Transverse colon (tissue), 4 donors: ENCODE data around the gene CTNNAL1. TPM values are rescaled to one million over a fixed set of nuclear protein-coding genes. Genes with fewer than 3 reads are reported as not detected.

Source experiments
- DNase-seq: peaks from one replicate; pipeline ENCODE4 v3.0.0-alpha.2; 2019
- H3K27ac ChIP-seq, 4 donors: fragments of 200-600 bp; sonication (generic); 2 replicates each; pipeline ENCODE4 v1.5.1; 2016 to 2018; ENCODE audit warnings: inconsistent platforms in 4 of 4
- H3K27me3 ChIP-seq: fragments of 200-600 bp; sonication (generic); 2 replicates; pipeline ENCODE4 v1.5.1; 2017; ENCODE audit warnings: inconsistent platforms
- H3K36me3 ChIP-seq, 4 donors: fragments of 200-600 bp; sonication (generic); 2 replicates each; pipeline ENCODE4 v1.5.1; 2017 to 2019; ENCODE audit warnings: inconsistent platforms in 4 of 4
- H3K4me1 ChIP-seq, 4 donors: fragments of 200-600 bp; sonication (generic); 2 replicates each; pipeline ENCODE4 v1.5.1; 2017 to 2020; ENCODE audit warnings: inconsistent platforms in 4 of 4
- H3K4me3 ChIP-seq, 4 donors: fragments of 200-600 bp; sonication (generic); 1 replicate in 1 of 4; 2 replicates in 3 of 4; pipeline versions ENCODE4 v1.5.1 to v1.6.1; 2017 to 2019; ENCODE audit warnings: inconsistent platforms in 4 of 4
- H3K9me3 ChIP-seq, 2 donors: fragments of 200-600 bp; sonication (generic); 2 replicates each; pipeline ENCODE4 v1.5.1; 2017 to 2019; ENCODE audit warnings: inconsistent platforms in 2 of 2
- CTCF ChIP-seq, 5 experiments: fragments of 200-600 bp in 3 of 5; fragments of 450-650 bp in 2 of 5; sonication (generic) in 3 of 5; IDR thresholded peaks; 1 replicate in 2 of 5; 2 replicates in 3 of 5; pipeline ENCODE4 v1.5.1; 2016 to 2017; ENCODE audit warnings: antibody characterized with exemption in 5 of 5, inconsistent platforms in 3 of 5, mild to moderate bottlenecking in 2 of 5, moderate library complexity in 1 of 5
- EP300 ChIP-seq: sonication (generic); formaldehyde crosslinking; IDR thresholded peaks from one replicate; pipeline ENCODE4 v1.6.1; 2017; ENCODE audit warnings: antibody characterized with exemption, low read depth
- POLR2A ChIP-seq: fragments of 450-650 bp; IDR thresholded peaks from one replicate; pipeline ENCODE4 v1.6.1; 2016; ENCODE audit warnings: antibody characterized with exemption, mild to moderate bottlenecking, moderate library complexity
- POLR2AphosphoS5 ChIP-seq, 3 donors: sonication (generic); formaldehyde crosslinking; IDR thresholded peaks; one replicate each; pipeline ENCODE4 v1.6.1; 2016; ENCODE audit warnings: antibody characterized with exemption in 3 of 3
- WGBS, 2 donors: methylation state at CpG; one replicate each; pipeline ENCODE4 v1.1.5; 2018; ENCODE audit warnings: low coverage in 1 of 2; 5-methylcytosine and 5-hydroxymethylcytosine counted together
- in situ Hi-C, 4 donors: fragments of 200-750 bp; cut with MboI; loops; one replicate each; pipeline versions ENCODE4 v1.15.0 to v1.15.1; 2017; ENCODE audit warnings: low sequenced_read_pairs in 3 of 4, low pct_ligation_motif_present in 1 of 4, low pct_unique_long_range_greater_than_20kb in 1 of 4
- intact Hi-C: fragments of 100-400 bp; cut with DNase I; formaldehyde crosslinking; loops from one replicate; pipeline ENCODE4 v1.15.1; 2023; ENCODE audit warnings: low total_unique reads
- total RNA-seq, 4 donors: library from RNA; depleted of rRNA; stranded (reverse); fragments of >200 nt; gene quantifications; one replicate each; pipeline ENCODE4 v1.1.0, GENCODE V29; 2016

Gene CTNNAL1
- total RNA-seq, 4 donors from 2014 or later: 6.0 to 12.1 (median 8.1) TPM

GRCh38 chr9:108996643-108997042, 16.7 kb downstream of the CTNNAL1 start:
- WGBS, 2 donors: 30 to 38% methylated on average over 1 of the region's 1 CpG
- H3K9me3 ChIP-seq: no peaks in the 10 kb centered on the region
- no peak overlapping the region for H3K4me3 ChIP-seq
- H3K27me3 ChIP-seq: no peaks in the 10 kb centered on the region
- intact Hi-C loops (no loop called here), in situ Hi-C loops (no loop called here)
- H3K4me1 ChIP-seq: peaks cover 0 to 8% (median 3%) of the 10 kb centered on the region in 4 donors
- no peak overlapping the region for H3K27ac ChIP-seq
- DNase-seq: no peak
- H3K36me3 ChIP-seq: no peaks in the 10 kb centered on the region
- TF ChIP-seq CTCF (IDR thresholded peaks at IDR 0.05) (no peak), POLR2AphosphoS5 (IDR thresholded peaks at IDR 0.05) (no peak), POLR2A (no peak), EP300 (no peak)

GRCh38 chr9:108994695-108995094, 18.6 kb downstream of the CTNNAL1 start:
- intact Hi-C loops (no loop called here), in situ Hi-C loops (no loop called here)
- H3K27me3 ChIP-seq: no peaks in the 10 kb centered on the region
- peaks cover 0 to 8% (median 3%) of the 10 kb centered on the region in 4 donors for H3K4me1 ChIP-seq
- no peak overlapping the region for H3K4me3 ChIP-seq
- H3K9me3 ChIP-seq: no peaks in the 10 kb centered on the region
- DNase-seq: no peak
- WGBS, 2 donors: 57% methylated on average over 2 of the region's 2 CpGs; no CpG with 5 or more reads in 1 of the 2 donors
- no peak overlapping the region for H3K27ac ChIP-seq
- H3K36me3 ChIP-seq: no peaks in the 10 kb centered on the region
- TF ChIP-seq POLR2A (no peak), POLR2AphosphoS5 (IDR thresholded peaks at IDR 0.05) (no peak), CTCF (IDR thresholded peaks at IDR 0.05) (no peak), EP300 (no peak)

- WGBS, 2 donors: 82 to 84% methylated on average over 5 of the region's 5 CpGs
- no peak for DNase-seq
- H3K27ac ChIP-seq: no peak overlapping the region
Measured at GRCh38 chr9:108991479-108991878, 21.8 kb downstream of the CTNNAL1 start.

GRCh38 chr9:108983885-108984284, 29.4 kb downstream of the CTNNAL1 start:
- Histone ChIP-seq H3K9me3 (no peaks in the 10 kb centered on the region), H3K4me3 (no peak overlapping the region), H3K27ac (no peak overlapping the region), H3K4me1 (peaks cover 0 to 3% (median 0%) of the 10 kb centered on the region in 4 donors), H3K27me3 (no peaks in the 10 kb centered on the region), H3K36me3 (no peaks in the 10 kb centered on the region)
- in situ Hi-C loops: no loop called here
- intact Hi-C loops: no loop called here
- TF ChIP-seq POLR2AphosphoS5 (IDR thresholded peaks at IDR 0.05): no peak
- TF ChIP-seq CTCF (IDR thresholded peaks at IDR 0.05): no peak
- no peak for TF ChIP-seq EP300
- TF ChIP-seq POLR2A: no peak
- no peak for DNase-seq

More at GRCh38 chr9:108991479-108991878, 21.8 kb downstream of the CTNNAL1 start:
- Histone ChIP-seq H3K9me3 (no peaks in the 10 kb centered on the region), H3K4me1 (peaks cover 0 to 5% (median 0%) of the 10 kb centered on the region in 4 donors), H3K4me3 (no peak overlapping the region), H3K27me3 (no peaks in the 10 kb centered on the region), H3K36me3 (no peaks in the 10 kb centered on the region)
- intact Hi-C loops (no loop called here), in situ Hi-C loops (no loop called here)
- TF ChIP-seq POLR2AphosphoS5 (IDR thresholded peaks at IDR 0.05) (no peak), POLR2A (no peak), CTCF (IDR thresholded peaks at IDR 0.05) (no peak), EP300 (no peak)
